Endodermal cell (in vitro differentiated cells): ENCODE measurements around the gene RAB31. TPM values are rescaled to one million over a fixed set of nuclear protein-coding genes. Genes with fewer than 3 reads are reported as not detected.
"Not testable (repeated sequence)": the region's sequence is repeated elsewhere in the genome, so short reads cannot be mapped to it uniquely, and the experiment has no call there.

ENCODE experiments used
- DNase-seq: peaks from one replicate; pipeline ENCODE4 v3.0.0-alpha.2; 2017
- H3K27ac ChIP-seq: 2 replicates; pipeline ENCODE4 v1.5.1; 2013; ENCODE audit warnings: mild to moderate bottlenecking, low read depth, low read length, moderate library complexity
- H3K27me3 ChIP-seq: 2 replicates; pipeline ENCODE4 v1.6.1; 2013; ENCODE audit warnings: mild to moderate bottlenecking, low read length, moderate library complexity; ENCODE audit not compliant: insufficient read depth, control insufficient read depth, poor library complexity, severe bottlenecking
- H3K36me3 ChIP-seq: 2 replicates; pipeline ENCODE4 v1.7.0; 2013; ENCODE audit warnings: mild to moderate bottlenecking, low read length, moderate library complexity; ENCODE audit not compliant: control insufficient read depth, insufficient read depth
- H3K4me1 ChIP-seq: one replicate; pipeline ENCODE4 v1.7.0; 2013; ENCODE audit warnings: low read length; ENCODE audit not compliant: control insufficient read depth, insufficient read depth
- H3K4me3 ChIP-seq: 2 replicates; pipeline ENCODE4 v1.5.1; 2013; ENCODE audit warnings: mild to moderate bottlenecking, low read length, moderate library complexity
- H3K9ac ChIP-seq: 2 replicates; pipeline ENCODE4 v1.6.1; 2013; ENCODE audit warnings: mild to moderate bottlenecking, low read length, moderate library complexity; ENCODE audit not compliant: poor library complexity, severe bottlenecking; ENCODE audit errors: extremely low read depth
- H3K9me3 ChIP-seq: 2 replicates; pipeline ENCODE4 v1.6.1; 2013; ENCODE audit warnings: mild to moderate bottlenecking, low read length, moderate library complexity; ENCODE audit not compliant: control insufficient read depth
- H3K27ac Mint-ChIP-seq: 2 replicates; pipeline ENCODE4 v1.8.0; 2020; ENCODE audit warnings: mixed read lengths
- H3K27me3 Mint-ChIP-seq: 2 replicates; pipeline ENCODE4 v1.8.0; 2021; ENCODE audit warnings: mild to moderate bottlenecking, mixed read lengths; ENCODE audit not compliant: insufficient read depth
- H3K36me3 Mint-ChIP-seq: 2 replicates; pipeline ENCODE4 v1.8.0; 2020; ENCODE audit warnings: low read depth, mixed read lengths
- H3K4me1 Mint-ChIP-seq: 2 replicates; pipeline ENCODE4 v1.8.0; 2020; ENCODE audit warnings: mixed read lengths
- H3K4me3 Mint-ChIP-seq: 2 replicates; pipeline ENCODE4 v1.8.0; 2020; ENCODE audit warnings: mild to moderate bottlenecking, moderate library complexity, mixed read lengths
- H3K9me3 Mint-ChIP-seq: 2 replicates; pipeline ENCODE4 v1.8.0; 2020; ENCODE audit warnings: mild to moderate bottlenecking, mixed read lengths
- WGBS, 2 experiments: methylation state at CpG; one replicate each; pipeline versions ENCODE4 v1.1.5 to v1.1.7; 2013; ENCODE audit warnings: missing lambda C conversion rate in 2 of 2, mixed read lengths in 1 of 2; ENCODE audit not compliant: insufficient coverage in 1 of 2, insufficient read length in 1 of 2; 5-methylcytosine and 5-hydroxymethylcytosine counted together
- total RNA-seq, 2 donors: library from RNA; stranded (reverse); fragmentation: NEBNext Ultra II Directional in 1 of 2; extraction: Animal tissue kit (Norgen Biotek cat#: 25700) in 1 of 2; gene quantifications; 2 replicates in 1 of 2; 3 replicates in 1 of 2; pipeline ENCODE4 v1.2.1, GENCODE V29; 2021
- TF ChIP-seq, protein P1 (sequence below): fragments of 200-600 bp; sonication (generic); conservative IDR thresholded peaks from 2 replicates; pipeline ENCODE4 v1.5.0; 2021; ENCODE audit warnings: antibody characterized with exemption, mild to moderate bottlenecking

RAB31 gene
- total RNA-seq, 2 donors from 2014 or later: 11.7 to 20.3 TPM

GRCh38 chr18:9669016-9669415 is 39.1 kb upstream of the RAB31 start:
- Histone ChIP-seq H3K27ac (no peak overlapping the region), H3K36me3 (no peaks in the 10 kb centered on the region), H3K4me1 (peaks cover 3% of the 10 kb centered on the region), H3K4me3 (no peak overlapping the region), H3K9ac (no peak overlapping the region), H3K27me3 (no peaks in the 10 kb centered on the region), H3K9me3 (no peaks in the 10 kb centered on the region)
- TF ChIP-seq, protein P1, sequence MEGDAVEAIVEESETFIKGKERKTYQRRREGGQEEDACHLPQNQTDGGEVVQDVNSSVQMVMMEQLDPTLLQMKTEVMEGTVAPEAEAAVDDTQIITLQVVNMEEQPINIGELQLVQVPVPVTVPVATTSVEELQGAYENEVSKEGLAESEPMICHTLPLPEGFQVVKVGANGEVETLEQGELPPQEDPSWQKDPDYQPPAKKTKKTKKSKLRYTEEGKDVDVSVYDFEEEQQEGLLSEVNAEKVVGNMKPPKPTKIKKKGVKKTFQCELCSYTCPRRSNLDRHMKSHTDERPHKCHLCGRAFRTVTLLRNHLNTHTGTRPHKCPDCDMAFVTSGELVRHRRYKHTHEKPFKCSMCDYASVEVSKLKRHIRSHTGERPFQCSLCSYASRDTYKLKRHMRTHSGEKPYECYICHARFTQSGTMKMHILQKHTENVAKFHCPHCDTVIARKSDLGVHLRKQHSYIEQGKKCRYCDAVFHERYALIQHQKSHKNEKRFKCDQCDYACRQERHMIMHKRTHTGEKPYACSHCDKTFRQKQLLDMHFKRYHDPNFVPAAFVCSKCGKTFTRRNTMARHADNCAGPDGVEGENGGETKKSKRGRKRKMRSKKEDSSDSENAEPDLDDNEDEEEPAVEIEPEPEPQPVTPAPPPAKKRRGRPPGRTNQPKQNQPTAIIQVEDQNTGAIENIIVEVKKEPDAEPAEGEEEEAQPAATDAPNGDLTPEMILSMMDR: no peak
- no peaks in the 10 kb centered on the region for H3K27me3 Mint-ChIP-seq
- no peaks in the 10 kb centered on the region for H3K36me3 Mint-ChIP-seq
- no peak overlapping the region for H3K4me3 Mint-ChIP-seq
- WGBS, 2 experiments: 92 to 95% methylated on average over 3 of the region's 3 CpGs
- H3K27ac Mint-ChIP-seq: no peak overlapping the region
- no peak for DNase-seq
- no peaks in the 10 kb centered on the region for H3K9me3 Mint-ChIP-seq
- peaks cover 6% of the 10 kb centered on the region for H3K4me1 Mint-ChIP-seq

GRCh38 chr18:9671214-9671613 is 36.9 kb upstream of the RAB31 start:
- 87 to 90% methylated on average over 5 to 7 of the region's 7 CpGs for WGBS, 2 experiments
- TF ChIP-seq, protein P1: no peak
- H3K36me3 Mint-ChIP-seq: no peaks in the 10 kb centered on the region
- H3K4me1 ChIP-seq: peaks cover 3% of the 10 kb centered on the region
- no peak overlapping the region for H3K4me3 Mint-ChIP-seq
- H3K4me3 ChIP-seq: no peak overlapping the region
- H3K36me3 ChIP-seq: no peaks in the 10 kb centered on the region
- H3K27ac Mint-ChIP-seq: no peak overlapping the region
- peaks cover 6% of the 10 kb centered on the region for H3K4me1 Mint-ChIP-seq
- H3K27ac ChIP-seq: no peak overlapping the region
- H3K27me3 Mint-ChIP-seq: no peaks in the 10 kb centered on the region
- H3K27me3 ChIP-seq: no peaks in the 10 kb centered on the region
- H3K9me3 Mint-ChIP-seq: no peaks in the 10 kb centered on the region
- no peaks in the 10 kb centered on the region for H3K9me3 ChIP-seq
- no peak for DNase-seq
- no peak overlapping the region for H3K9ac ChIP-seq

DNA sequence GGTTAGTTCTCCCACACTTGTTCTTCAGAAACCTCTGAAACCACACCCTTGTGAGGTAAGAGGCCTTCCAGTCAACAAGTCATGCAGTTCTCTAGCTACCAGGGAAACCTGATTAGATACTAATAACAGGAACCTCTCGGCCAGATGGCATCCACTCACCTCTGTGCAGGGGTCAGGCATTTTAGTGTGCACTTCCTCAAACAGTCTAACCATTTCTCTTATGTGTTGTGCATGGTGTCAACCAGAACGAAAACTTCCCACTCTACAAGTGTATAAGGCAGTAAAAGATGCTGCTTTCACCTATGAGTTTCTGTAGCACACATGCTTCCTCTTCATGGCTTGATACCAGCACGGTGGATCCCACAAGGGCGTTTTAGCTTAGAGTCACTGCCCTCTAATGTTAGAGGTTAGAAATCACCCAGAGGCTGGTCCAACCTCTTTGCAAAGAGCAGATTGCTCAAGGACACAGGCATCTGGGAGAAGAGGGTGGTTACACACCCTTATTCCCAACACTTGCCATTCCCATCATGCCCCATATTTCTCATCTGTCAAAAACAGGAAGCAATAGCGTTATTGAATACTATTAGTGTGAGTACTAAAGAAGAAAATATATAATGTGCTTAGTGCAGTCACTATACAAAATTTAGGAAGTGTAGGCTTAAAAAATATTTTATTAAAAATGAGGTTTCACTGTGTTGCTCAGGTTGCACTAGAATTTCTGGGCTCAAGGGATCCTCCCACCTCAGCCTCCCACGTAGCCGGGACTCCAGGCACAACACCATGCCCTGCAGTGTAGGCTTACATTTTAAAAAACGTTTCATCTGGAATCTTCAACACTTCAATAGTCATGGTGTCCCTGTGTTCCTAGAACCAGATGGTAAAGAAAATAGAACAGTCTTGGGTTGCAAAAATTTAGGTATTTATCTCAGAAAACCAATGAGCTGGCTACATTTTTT is 34.5 kb upstream of the RAB31 start:
- Histone ChIP-seq H3K27ac (no peak overlapping the region), H3K27me3 (no peaks in the 10 kb centered on the region), H3K4me1 (peaks cover 3% of the 10 kb centered on the region), H3K4me3 (no peak overlapping the region), H3K36me3 (no peaks in the 10 kb centered on the region), H3K9me3 (no peaks in the 10 kb centered on the region), H3K9ac (no peak overlapping the region)
- WGBS, 2 experiments: 77 to 87% methylated on average over 3 to 8 of the region's 8 CpGs
- Mint-ChIP-seq H3K27me3 (no peaks in the 10 kb centered on the region), H3K9me3 (no peaks in the 10 kb centered on the region), H3K4me1 (peaks cover 6% of the 10 kb centered on the region), H3K27ac (peak overlapping the region; percentile 56), H3K36me3 (no peaks in the 10 kb centered on the region), H3K4me3 (no peak overlapping the region)
- DNase-seq: peak; percentile 69
- TF ChIP-seq, protein P1: peak; percentile 67

GRCh38 chr18:9678216-9678615 is 29.9 kb upstream of the RAB31 start:
- H3K4me3 Mint-ChIP-seq, DNase-seq, H3K4me1 ChIP-seq, H3K36me3 Mint-ChIP-seq, H3K9me3 Mint-ChIP-seq, H3K36me3 ChIP-seq, H3K27ac Mint-ChIP-seq, H3K27me3 Mint-ChIP-seq, H3K27me3 ChIP-seq, H3K27ac ChIP-seq, H3K4me3 ChIP-seq, H3K9me3 ChIP-seq, H3K9ac ChIP-seq, H3K4me1 Mint-ChIP-seq: not testable (repeated sequence)
- WGBS, 2 experiments: 90 to 92% methylated on average over 4 to 5 of the region's 5 CpGs
